ENCODE measurements around the gene MAPK11.

MAPK11 gene

DNA sequence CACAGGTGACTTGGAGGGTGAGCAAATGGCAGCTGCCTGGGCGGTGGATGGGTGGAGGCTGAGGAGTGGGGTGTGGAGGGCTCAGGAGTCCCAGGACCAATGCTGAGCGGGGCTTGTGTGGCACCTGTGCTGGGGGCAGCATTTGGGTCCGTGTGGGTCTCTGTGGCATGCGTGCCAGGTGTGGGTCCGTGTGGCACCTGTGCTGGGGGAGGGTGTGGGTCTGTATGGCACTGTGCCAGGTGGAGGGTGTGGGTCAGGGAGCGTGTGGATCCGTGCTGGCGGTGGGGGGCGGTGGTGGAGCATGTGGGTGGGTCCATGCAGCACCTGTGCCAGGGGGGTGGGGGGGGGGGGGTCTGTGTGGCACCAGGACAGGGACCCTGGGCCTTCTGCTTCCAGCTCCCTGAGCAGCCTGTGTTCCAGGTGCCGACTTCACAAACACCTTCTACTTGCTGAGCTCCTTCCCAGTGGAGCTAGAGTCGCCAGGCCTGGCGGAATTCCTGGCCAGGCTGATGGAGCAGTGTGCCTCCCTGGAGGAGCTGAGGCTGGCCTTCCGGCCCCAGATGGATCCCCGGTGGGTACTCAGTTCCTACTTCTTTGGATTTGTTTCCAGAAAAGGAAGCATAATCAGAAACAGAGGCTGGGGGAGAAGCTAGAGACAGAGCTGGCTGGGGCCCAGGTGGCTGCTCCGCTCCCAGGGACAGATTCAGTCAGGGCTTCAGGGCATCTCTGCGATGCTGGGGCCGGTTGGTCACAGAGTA, 54.7 kb downstream of the MAPK11 start:
- H3K4me1 ChIP-seq (ENCODE audit: insufficient read depth, low read length): no peaks in the 10 kb centered on the region
- no peak overlapping the region for H3K9ac ChIP-seq (ENCODE audit: low read depth, low read length)
- no peaks in the 10 kb centered on the region for H3K27me3 ChIP-seq (ENCODE audit: insufficient read depth, low read length, poor library complexity)
- H3K27ac ChIP-seq (ENCODE audit: low read length): no peak overlapping the region
- H3K4me2 ChIP-seq (ENCODE audit: insufficient read depth, low read length): no peak overlapping the region
- peaks cover 92% of the 10 kb centered on the region for H3K36me3 ChIP-seq (ENCODE audit: insufficient read depth, low read length)
- H3K79me2 ChIP-seq (ENCODE audit: insufficient read depth, low read length): peaks cover 31% of the 10 kb centered on the region
- no peak for DNase-seq
- H3K4me3 ChIP-seq (ENCODE audit: low read depth in 1 of 2, low read length in 2 of 2): no peak overlapping the region
- peaks cover 61% of the 10 kb centered on the region for H4K20me1 ChIP-seq (ENCODE audit: insufficient read depth, low read length)
- TF ChIP-seq, protein P1, sequence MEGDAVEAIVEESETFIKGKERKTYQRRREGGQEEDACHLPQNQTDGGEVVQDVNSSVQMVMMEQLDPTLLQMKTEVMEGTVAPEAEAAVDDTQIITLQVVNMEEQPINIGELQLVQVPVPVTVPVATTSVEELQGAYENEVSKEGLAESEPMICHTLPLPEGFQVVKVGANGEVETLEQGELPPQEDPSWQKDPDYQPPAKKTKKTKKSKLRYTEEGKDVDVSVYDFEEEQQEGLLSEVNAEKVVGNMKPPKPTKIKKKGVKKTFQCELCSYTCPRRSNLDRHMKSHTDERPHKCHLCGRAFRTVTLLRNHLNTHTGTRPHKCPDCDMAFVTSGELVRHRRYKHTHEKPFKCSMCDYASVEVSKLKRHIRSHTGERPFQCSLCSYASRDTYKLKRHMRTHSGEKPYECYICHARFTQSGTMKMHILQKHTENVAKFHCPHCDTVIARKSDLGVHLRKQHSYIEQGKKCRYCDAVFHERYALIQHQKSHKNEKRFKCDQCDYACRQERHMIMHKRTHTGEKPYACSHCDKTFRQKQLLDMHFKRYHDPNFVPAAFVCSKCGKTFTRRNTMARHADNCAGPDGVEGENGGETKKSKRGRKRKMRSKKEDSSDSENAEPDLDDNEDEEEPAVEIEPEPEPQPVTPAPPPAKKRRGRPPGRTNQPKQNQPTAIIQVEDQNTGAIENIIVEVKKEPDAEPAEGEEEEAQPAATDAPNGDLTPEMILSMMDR (IDR thresholded peaks at IDR 0.05; ENCODE audit: borderline replicate concordance, extremely low read depth, low read length, poor library complexity, severe bottlenecking): no peak
- TF ChIP-seq EZH2 (IDR thresholded peaks at IDR 0.05; ENCODE audit: borderline replicate concordance, low read depth, low read length, severe bottlenecking): no peak
- no peak overlapping the region for H2AFZ ChIP-seq (ENCODE audit: low read depth, low read length)
- no peaks in the 10 kb centered on the region for H3K9me3 ChIP-seq (ENCODE audit: insufficient read depth, low read length, severe bottlenecking)
- no peak for ATAC-seq (ENCODE audit: insufficient read depth, low read depth)

All from DND-41 (cell line).